Fibroblast of the aortic adventitia (primary cell): ENCODE data around the gene CD48. TPM values are rescaled to one million over a fixed set of nuclear protein-coding genes. Genes with fewer than 3 reads are reported as not detected.

Experiments used
- DNase-seq: peaks from one replicate; pipeline ENCODE4 v3.0.0-alpha.2; 2010; ENCODE audit warnings: low read depth
- H3K4me3 ChIP-seq: 2 replicates; pipeline ENCODE4 v1.5.1; 2011; ENCODE audit warnings: low read depth, mild to moderate bottlenecking, control low read depth, low read length, moderate library complexity
- CTCF ChIP-seq: IDR thresholded peaks from 2 replicates; pipeline ENCODE4 v1.5.1; 2011; ENCODE audit warnings: mild to moderate bottlenecking, low read length, control low read depth, inconsistent platforms; ENCODE audit not compliant: insufficient read depth
- total RNA-seq: library from RNA; depleted of rRNA; stranded (reverse); fragments of >200 nt; gene quantifications from 2 replicates; pipeline ENCODE4 v1.2.3, GENCODE V29; 2012; ENCODE audit warnings: low replicate concordance

CD48 gene
- total RNA-seq, 1 donor = not detected

- no peak for DNase-seq
- no peak for TF ChIP-seq CTCF
- H3K4me3 ChIP-seq = no peak overlapping the region
Measured at GRCh38 chr1:160742428-160743127, 31.0 kb upstream of the CD48 start.

- no peak for DNase-seq
- no peak overlapping the region for H3K4me3 ChIP-seq
- TF ChIP-seq CTCF = no peak
Measured at GRCh38 chr1:160741612-160742348, 30.2 kb upstream of the CD48 start.

- no peak overlapping the region for H3K4me3 ChIP-seq
- TF ChIP-seq CTCF = no peak
- no peak for DNase-seq
Measured at GRCh38 chr1:160741092-160741501, 29.5 kb upstream of the CD48 start.

GRCh38 chr1:160740133-160740688 is 28.6 kb upstream of the CD48 start:
- DNase-seq = no peak
- no peak for TF ChIP-seq CTCF
- H3K4me3 ChIP-seq = no peak overlapping the region

GRCh38 chr1:160739098-160739511 is 27.5 kb upstream of the CD48 start, which contains the start of gene SLAMF7:
TSS of gene SLAMF7 (plus strand) at chr1:160739247. CDS start at chr1:160739302, 55 bp downstream.
- H3K4me3 ChIP-seq = no peak within 1 kb of the TSS
- DNase-seq = no peak
- no peak for TF ChIP-seq CTCF

- no peak for TF ChIP-seq CTCF
- no peak overlapping the region for H3K4me3 ChIP-seq
- DNase-seq = no peak
Measured at GRCh38 chr1:160738271-160738670, 26.6 kb upstream of the CD48 start.
